Testis (tissue), 3 donors: ENCODE results near the gene CBLB. TPM values are rescaled to one million over a fixed set of nuclear protein-coding genes. Genes with fewer than 3 reads are reported as not detected.

ENCODE experiments used
- DNase-seq: peaks from one replicate; pipeline ENCODE4 v3.0.0-alpha.2; 2019
- H3K27ac ChIP-seq, 2 donors: fragments of 200-600 bp; sonication (generic); one replicate each; pipeline ENCODE4 v1.5.1; 2019
- H3K27me3 ChIP-seq: fragments of 200-600 bp; sonication (generic); one replicate; pipeline ENCODE4 v1.5.1; 2019
- H3K36me3 ChIP-seq: fragments of 200-600 bp; sonication (generic); one replicate; pipeline ENCODE4 v1.5.1; 2017; ENCODE audit warnings: low read depth; ENCODE audit errors: missing control alignments
- H3K4me1 ChIP-seq: fragments of 200-600 bp; sonication (generic); one replicate; pipeline ENCODE4 v1.5.1; 2019
- H3K4me3 ChIP-seq, 2 donors: fragments of 200-600 bp; sonication (generic); one replicate each; pipeline ENCODE4 v1.5.1; 2017 to 2019
- H3K9me3 ChIP-seq: fragments of 200-600 bp; sonication (generic); one replicate; pipeline ENCODE4 v1.5.1; 2017
- CTCF ChIP-seq, 3 experiments: fragments of 450-650 bp in 2 of 3; fragments of 200-600 bp in 1 of 3; sonication (generic) in 1 of 3; IDR thresholded peaks; one replicate each; pipeline ENCODE4 v1.5.1; 2016 to 2019; ENCODE audit warnings: antibody characterized with exemption in 3 of 3, mild to moderate bottlenecking in 2 of 3, moderate library complexity in 1 of 3
- POLR2A ChIP-seq: fragments of 450-650 bp; IDR thresholded peaks from one replicate; pipeline ENCODE4 v1.6.1; 2017; ENCODE audit warnings: antibody characterized with exemption, mild to moderate bottlenecking, moderate library complexity
- WGBS, 2 donors: methylation state at CpG; one replicate each; pipeline ENCODE4 v1.1.5; 2018; 5-methylcytosine and 5-hydroxymethylcytosine counted together
- intact Hi-C: fragments of 100-400 bp; cut with DNase I; formaldehyde crosslinking; loops from one replicate; pipeline ENCODE4 v1.15.1; 2023; ENCODE audit warnings: low total_unique reads
- polyA plus RNA-seq: library from polyadenylated mRNA; stranded (reverse); fragments of 350-450 nt; fragmentation: Illumina TruSeq; extraction: RNeasy Lipid Tissue Mini Kit (QIAGEN cat#74804); gene quantifications from one replicate; pipeline ENCODE4 v1.2.3, GENCODE V29; 2014; ENCODE audit warnings: low read depth, low replicate concordance; ENCODE audit not compliant: insufficient read depth
- total RNA-seq, 2 donors: library from RNA; depleted of rRNA; stranded (reverse); fragments of >200 nt; gene quantifications; one replicate each; pipeline ENCODE4 v1.2.3, GENCODE V29; 2016

CBLB gene
- total and polyA plus RNA-seq, 3 donors from 2014 or later: 33.0 to 73.6 (median 65.9) TPM

GRCh38 chr3:105771392-105771791, 97.4 kb downstream of the CBLB start:
- intact Hi-C loops: no loop called here
- no peak for DNase-seq
- no peak overlapping the region for H3K4me3 ChIP-seq
- no peaks in the 10 kb centered on the region for H3K9me3 ChIP-seq
- no peak overlapping the region for H3K27ac ChIP-seq
- no peak for TF ChIP-seq CTCF (IDR thresholded peaks at IDR 0.05)
- no peak for TF ChIP-seq POLR2A
- WGBS, 2 donors: 88 to 100% methylated on average over 1 of the region's 1 CpG
- no peaks in the 10 kb centered on the region for H3K4me1 ChIP-seq
- H3K36me3 ChIP-seq: no peaks in the 10 kb centered on the region
- H3K27me3 ChIP-seq: no peaks in the 10 kb centered on the region

GRCh38 chr3:105770410-105770809, 98.4 kb downstream of the CBLB start:
- no peak for DNase-seq
- TF ChIP-seq POLR2A (no peak), CTCF (IDR thresholded peaks at IDR 0.05) (no peak)
- Histone ChIP-seq H3K27me3 (no peaks in the 10 kb centered on the region), H3K27ac (no peak overlapping the region), H3K36me3 (no peaks in the 10 kb centered on the region), H3K9me3 (no peaks in the 10 kb centered on the region), H3K4me3 (no peak overlapping the region), H3K4me1 (no peaks in the 10 kb centered on the region)
- WGBS, 2 donors: 81% methylated on average over 4 of the region's 4 CpGs
- intact Hi-C loops: no loop called here

GRCh38 chr3:105767776-105768175, 101.0 kb downstream of the CBLB start:
- no peaks in the 10 kb centered on the region for H3K36me3 ChIP-seq
- no peak overlapping the region for H3K4me3 ChIP-seq
- intact Hi-C loops: no loop called here
- no peak for DNase-seq
- no peaks in the 10 kb centered on the region for H3K9me3 ChIP-seq
- no peaks in the 10 kb centered on the region for H3K4me1 ChIP-seq
- H3K27me3 ChIP-seq: no peaks in the 10 kb centered on the region
- TF ChIP-seq POLR2A: no peak
- TF ChIP-seq CTCF (IDR thresholded peaks at IDR 0.05): no peak
- no peak overlapping the region for H3K27ac ChIP-seq

GRCh38 chr3:105767216-105767615, 101.6 kb downstream of the CBLB start:
- no peaks in the 10 kb centered on the region for H3K4me1 ChIP-seq
- 81 to 85% methylated on average over 3 of the region's 3 CpGs for WGBS, 2 donors
- TF ChIP-seq CTCF (IDR thresholded peaks at IDR 0.05) (no peak), POLR2A (no peak)
- DNase-seq: no peak
- H3K27ac ChIP-seq: no peak overlapping the region
- no peaks in the 10 kb centered on the region for H3K9me3 ChIP-seq
- no peak overlapping the region for H3K4me3 ChIP-seq
- intact Hi-C loops: no loop called here
- no peaks in the 10 kb centered on the region for H3K36me3 ChIP-seq
- no peaks in the 10 kb centered on the region for H3K27me3 ChIP-seq

- H3K27me3 ChIP-seq: no peaks in the 10 kb centered on the region
- intact Hi-C loops: no loop called here
- no peaks in the 10 kb centered on the region for H3K36me3 ChIP-seq
- DNase-seq: no peak
- no peak for TF ChIP-seq POLR2A
- TF ChIP-seq CTCF (IDR thresholded peaks at IDR 0.05): no peak
- H3K4me1 ChIP-seq: no peaks in the 10 kb centered on the region
- H3K27ac ChIP-seq: no peak overlapping the region
- no peak overlapping the region for H3K4me3 ChIP-seq
- no peaks in the 10 kb centered on the region for H3K9me3 ChIP-seq
Measured at GRCh38 chr3:105765308-105765639, 103.5 kb downstream of the CBLB start.
